ENCODE measurements around the gene PPM1H.

DNA sequence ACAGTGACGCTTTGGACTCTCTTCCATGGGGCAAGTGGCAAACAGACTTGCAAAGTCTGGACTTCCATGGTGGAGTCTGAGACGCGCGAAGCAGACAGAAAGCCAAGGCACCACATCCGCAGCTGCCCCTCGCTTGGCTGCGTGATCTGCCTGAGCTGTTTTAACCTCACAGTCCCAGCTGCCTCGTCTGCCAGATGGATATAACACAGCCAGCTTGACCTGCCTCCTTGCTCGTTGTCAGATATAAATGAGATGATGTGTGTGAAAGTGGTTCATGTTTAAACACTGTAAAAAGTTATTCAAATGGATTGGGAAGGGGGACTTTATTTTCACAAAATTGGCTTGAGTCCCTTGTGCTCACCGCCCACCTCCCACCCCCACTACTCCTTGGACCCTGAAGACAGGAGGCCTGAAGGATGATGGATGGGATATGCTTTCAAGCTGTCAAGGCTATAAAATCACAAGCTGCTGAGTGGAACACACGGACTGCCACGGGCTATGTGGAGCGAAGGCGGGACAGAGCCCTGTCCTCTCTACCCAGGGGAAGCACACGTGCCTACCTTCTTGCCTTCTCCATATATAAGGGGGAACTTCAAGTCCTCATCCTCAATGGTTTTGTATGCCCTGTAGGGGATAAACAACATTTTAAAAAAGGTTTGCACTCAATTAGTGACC lies 241.4 kb downstream of the PPM1H start:
- TF ChIP-seq GATA1 (IDR thresholded peaks at IDR 0.05; ENCODE audit: low read depth, low read length) (no peak), POLR2A (IDR thresholded peaks at IDR 0.05; ENCODE audit: low read length) (no peak)
